ENCODE measurements around the gene CTAG1A. TPM values are rescaled to one million over a fixed set of nuclear protein-coding genes. Genes with fewer than 3 reads are reported as not detected.
"Not testable (repeated sequence)": the region's sequence is repeated elsewhere in the genome, so short reads cannot be mapped to it uniquely, and the experiment has no call there.

CTAG1A gene
- total RNA-seq, result not detected

DNA sequence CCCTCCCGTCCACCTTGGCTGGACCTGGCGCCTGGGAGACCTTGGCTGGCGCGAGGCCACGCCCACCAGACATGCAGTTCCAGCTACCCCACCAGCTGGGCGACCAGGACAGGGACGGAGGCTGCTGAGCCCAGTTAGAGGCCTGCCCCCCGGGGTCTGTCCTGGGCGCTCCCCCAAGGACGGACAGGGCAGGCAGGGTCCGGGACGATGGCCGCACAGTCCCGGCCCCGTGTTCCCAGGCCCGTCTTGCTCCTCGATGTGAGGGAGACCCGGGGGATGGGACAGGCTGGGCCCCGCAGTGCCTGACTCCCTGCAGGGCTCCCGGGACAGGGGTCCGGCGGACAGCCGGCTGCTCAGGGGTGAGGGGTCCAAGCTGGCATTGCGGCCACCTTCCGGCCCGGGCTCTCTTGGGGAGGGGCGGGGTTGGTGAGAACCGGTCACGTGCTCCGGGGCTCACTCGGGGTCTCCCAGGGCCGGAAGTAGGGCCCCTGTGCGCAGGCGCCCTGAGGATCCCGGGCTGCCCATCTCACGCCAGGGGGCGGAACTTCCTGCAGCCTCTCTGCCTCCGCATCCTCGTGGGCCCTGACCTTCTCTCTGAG lies at the start of gene CTAG1A:
CTAG1A (plus strand) TSS at position 549 of the 599 bp plus-strand sequence. CDS start 74 bp downstream, outside the sequence.
- not testable (repeated sequence) for H3K27me3 Mint-ChIP-seq (ENCODE audit: low read depth); H3K36me3 Mint-ChIP-seq (ENCODE audit: insufficient read depth); H3K4me1 Mint-ChIP-seq (ENCODE audit: low read depth); H3K4me3 Mint-ChIP-seq; DNase-seq; ATAC-seq; H3K9me3 Mint-ChIP-seq

DNA sequence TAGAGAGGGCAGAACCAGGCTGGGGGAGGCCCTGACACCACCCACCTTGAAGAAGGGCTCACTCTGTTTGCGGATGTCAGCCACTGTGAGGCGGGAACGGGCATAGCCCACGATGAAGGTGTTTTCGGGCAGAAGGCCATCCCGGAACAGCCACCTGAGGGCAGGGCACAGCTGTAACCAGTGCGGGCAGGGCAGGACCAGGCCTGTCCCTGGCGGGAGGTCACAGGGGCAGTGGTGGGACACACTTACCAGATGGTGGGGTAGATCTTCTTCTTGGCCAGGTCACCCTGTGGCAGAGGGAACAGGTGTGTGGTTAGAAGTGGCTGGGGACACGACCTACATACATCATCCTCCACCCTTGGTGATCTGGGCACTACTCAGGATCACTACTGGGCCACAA lies 49.0 kb upstream of the CTAG1A start:
- ATAC-seq, result no peak
- Mint-ChIP-seq H3K4me1 (ENCODE audit: low read depth) (peaks cover 2% of the 10 kb centered on the region), H3K9me3 (no peaks in the 10 kb centered on the region), H3K4me3 (no peak overlapping the region), H3K27me3 (ENCODE audit: low read depth) (no peaks in the 10 kb centered on the region), H3K36me3 (ENCODE audit: insufficient read depth) (no peaks in the 10 kb centered on the region)
- DNase-seq, result no peak

DNA sequence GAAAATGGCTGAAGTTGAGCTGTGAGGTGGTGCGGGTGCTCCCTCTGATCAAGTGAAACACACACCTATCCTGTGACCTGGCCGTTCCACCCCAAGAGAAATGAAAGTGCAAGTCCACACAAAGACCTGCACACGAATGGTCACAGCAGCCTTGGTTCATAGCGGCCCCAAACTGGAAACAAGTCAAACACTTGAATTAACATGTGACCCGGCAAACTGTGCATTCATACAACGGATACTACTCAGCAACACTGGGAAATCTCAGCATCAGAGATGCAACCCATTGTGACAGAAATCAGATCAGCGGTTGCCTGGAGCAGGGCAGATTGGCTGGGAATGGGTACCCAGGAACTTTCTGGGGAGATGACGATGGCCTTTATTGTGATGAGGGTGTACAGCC lies 45.9 kb upstream of the CTAG1A start:
- no peak overlapping the region for H3K4me3 Mint-ChIP-seq
- H3K9me3 Mint-ChIP-seq, result no peaks in the 10 kb centered on the region
- no peaks in the 10 kb centered on the region for H3K27me3 Mint-ChIP-seq (ENCODE audit: low read depth)
- H3K4me1 Mint-ChIP-seq (ENCODE audit: low read depth), result peaks cover 28% of the 10 kb centered on the region
- no peak for ATAC-seq
- H3K36me3 Mint-ChIP-seq (ENCODE audit: insufficient read depth), result peaks cover 9% of the 10 kb centered on the region
- no peak for DNase-seq

DNA sequence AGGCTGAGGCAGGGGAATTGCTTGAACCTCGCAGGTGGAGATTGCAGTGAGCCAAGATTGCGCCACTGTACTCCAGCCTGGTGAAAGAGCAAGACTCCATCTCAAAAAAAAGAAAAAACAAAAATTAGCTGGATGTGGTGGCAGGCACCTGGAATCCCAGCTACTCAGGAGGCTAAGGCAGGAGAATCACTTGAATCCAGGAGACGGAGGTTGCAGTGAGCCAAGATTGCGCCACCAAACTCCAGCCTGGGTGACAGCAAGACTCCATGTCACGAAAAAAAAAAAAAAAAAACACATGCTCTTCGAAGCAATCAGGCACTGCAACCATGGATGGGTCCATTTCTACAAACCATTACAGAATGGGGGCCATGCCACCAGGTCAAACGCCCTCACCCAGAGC lies 44.6 kb upstream of the CTAG1A start:
- H3K4me3 Mint-ChIP-seq; ATAC-seq; H3K27me3 Mint-ChIP-seq (ENCODE audit: low read depth); H3K9me3 Mint-ChIP-seq; DNase-seq: not testable (repeated sequence)
- peaks cover 10% of the 10 kb centered on the region for H3K36me3 Mint-ChIP-seq (ENCODE audit: insufficient read depth)
- H3K4me1 Mint-ChIP-seq (ENCODE audit: low read depth), result peaks cover 31% of the 10 kb centered on the region

DNA sequence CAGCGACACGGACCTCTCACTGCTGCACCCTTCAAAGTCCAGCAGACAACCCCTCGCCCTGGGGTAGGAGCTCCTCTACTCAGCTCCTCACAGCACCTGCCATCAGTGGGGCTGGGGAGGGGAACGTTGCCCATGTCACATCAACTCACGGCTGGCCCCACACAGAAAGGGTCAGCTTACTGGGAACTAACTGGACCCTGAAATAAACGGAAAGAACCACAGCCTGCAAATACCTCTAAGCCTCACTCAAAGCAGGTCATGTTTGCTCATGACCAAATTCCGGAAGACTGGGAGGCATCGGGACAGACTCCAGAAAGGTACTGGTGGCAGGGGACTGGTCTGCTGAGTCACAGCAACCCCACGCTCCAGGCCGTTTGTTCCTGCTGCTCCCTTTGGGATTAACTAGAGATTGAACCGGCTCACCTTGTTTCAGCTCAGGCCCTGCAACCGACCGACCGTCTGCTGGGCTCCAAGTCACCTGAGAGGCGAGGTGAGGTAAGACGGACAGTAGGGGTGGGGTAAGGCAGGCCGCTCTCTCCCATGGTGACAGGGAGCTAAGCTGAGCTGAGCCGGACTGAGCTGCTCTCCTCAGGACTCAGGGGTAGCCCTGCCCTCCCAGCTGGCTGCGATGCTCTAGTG lies 43.9 kb upstream of the CTAG1A start:
- H3K4me3 Mint-ChIP-seq, result no peak overlapping the region
- ATAC-seq, result no peak
- peaks cover 32% of the 10 kb centered on the region for H3K4me1 Mint-ChIP-seq (ENCODE audit: low read depth)
- no peaks in the 10 kb centered on the region for H3K9me3 Mint-ChIP-seq
- no peaks in the 10 kb centered on the region for H3K27me3 Mint-ChIP-seq (ENCODE audit: low read depth)
- no peak for DNase-seq
- peaks cover 12% of the 10 kb centered on the region for H3K36me3 Mint-ChIP-seq (ENCODE audit: insufficient read depth)

DNA sequence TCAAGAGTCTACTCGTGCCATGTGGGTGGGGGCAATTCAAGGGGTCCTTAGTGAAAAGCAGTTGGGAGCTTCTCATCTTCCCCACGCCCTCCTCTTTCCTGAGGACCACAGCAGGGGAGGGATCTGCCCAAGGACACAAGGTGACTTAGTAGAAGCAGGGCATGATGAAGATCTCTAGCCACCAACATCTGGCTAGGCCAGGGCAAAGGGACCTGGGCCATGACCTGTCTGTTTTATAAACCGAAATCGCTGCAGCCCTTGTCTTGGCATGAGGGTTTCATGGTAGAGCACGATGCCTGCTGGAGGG lies 43.4 kb upstream of the CTAG1A start:
- Mint-ChIP-seq H3K27me3 (ENCODE audit: low read depth) (no peaks in the 10 kb centered on the region), H3K36me3 (ENCODE audit: insufficient read depth) (peaks cover 13% of the 10 kb centered on the region), H3K4me3 (peak overlapping the region; percentile 84), H3K4me1 (ENCODE audit: low read depth) (peaks cover 36% of the 10 kb centered on the region), H3K9me3 (no peaks in the 10 kb centered on the region)
- DNase-seq (no peak), ATAC-seq (no peak)

DNA sequence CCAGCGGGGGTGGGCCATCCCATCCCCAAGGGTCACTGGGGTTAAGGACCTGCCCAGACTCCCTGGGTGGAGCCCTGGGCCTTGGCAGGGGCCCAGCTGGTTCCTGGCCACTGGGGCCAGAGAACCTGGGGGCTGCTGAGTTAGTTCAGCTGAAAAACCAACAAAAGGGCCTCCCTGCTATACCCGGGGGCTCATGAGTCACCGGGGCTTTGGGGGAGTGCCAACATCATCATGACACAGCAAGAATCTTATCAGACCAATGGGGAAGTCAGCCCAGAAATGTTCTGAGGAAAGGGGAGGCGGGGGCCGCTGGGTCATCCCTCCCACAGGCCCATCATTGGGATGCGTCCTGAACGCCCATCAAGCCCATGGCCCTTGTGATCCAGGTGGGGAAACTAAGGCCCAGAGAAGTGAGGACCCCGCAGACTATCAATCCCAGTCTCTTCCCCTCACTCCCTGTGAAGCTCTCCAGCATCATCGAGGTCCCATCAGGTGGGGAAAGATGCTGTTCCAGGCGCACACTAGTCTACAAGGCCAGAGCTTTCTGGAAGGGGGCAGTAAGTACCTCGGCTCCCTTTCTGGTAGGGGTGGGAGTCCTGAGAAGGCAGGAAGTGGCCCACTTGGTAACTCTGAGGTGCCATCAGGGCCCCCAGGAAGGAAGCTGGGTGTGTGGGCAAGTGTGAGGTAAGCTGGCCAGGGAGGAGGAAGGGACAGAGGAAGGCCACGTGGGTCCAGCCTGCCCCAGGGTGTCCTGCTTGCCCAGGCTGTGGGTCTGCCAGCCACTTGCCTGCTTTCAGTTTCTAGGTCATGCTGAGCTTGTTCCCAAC lies 42.8 kb upstream of the CTAG1A start:
- DNase-seq (peak; percentile 45), ATAC-seq (peak; percentile 29 to 36)
- Mint-ChIP-seq H3K4me3 (peak overlapping the region; percentile 84), H3K4me1 (ENCODE audit: low read depth) (peaks cover 36% of the 10 kb centered on the region), H3K9me3 (no peaks in the 10 kb centered on the region), H3K27me3 (ENCODE audit: low read depth) (no peaks in the 10 kb centered on the region), H3K36me3 (ENCODE audit: insufficient read depth) (peaks cover 13% of the 10 kb centered on the region)

DNA sequence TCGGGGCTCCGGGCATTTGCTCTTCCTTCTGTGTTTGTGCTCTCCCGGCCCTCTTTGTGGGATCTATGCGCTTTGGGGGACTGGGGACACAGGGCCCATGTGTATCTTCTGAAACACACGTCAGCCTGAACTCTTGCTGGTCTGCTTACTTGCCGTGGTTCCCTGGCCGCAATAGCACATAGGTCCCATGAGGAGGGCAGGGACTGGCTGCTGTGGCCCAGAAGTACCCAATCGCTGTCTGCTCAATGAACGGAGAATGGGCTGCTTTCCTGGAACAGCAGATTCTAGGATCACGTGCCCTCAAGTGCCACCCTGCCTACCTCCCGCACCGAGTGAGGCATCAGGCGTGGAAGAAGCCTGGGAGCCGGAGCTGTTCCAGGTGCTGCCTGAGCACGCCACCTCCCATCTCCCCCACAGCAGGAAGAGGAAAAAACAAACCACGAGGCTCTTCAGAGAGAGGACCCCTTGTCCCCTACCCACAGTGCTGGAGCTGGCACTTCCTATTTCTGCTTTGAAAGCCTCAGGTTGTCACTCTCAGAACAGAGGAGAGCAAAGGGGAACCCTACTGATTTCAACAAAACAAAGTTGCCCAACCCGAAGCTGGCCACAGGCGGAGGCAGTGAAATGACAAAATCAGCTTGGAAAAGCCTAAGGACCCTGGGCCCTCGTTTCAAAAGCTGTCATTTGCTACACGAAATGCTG lies 42.1 kb upstream of the CTAG1A start:
- Mint-ChIP-seq H3K4me1 (ENCODE audit: low read depth) (peaks cover 36% of the 10 kb centered on the region), H3K36me3 (ENCODE audit: insufficient read depth) (peaks cover 14% of the 10 kb centered on the region), H3K4me3 (peak overlapping the region; percentile 84), H3K9me3 (no peaks in the 10 kb centered on the region), H3K27me3 (ENCODE audit: low read depth) (no peaks in the 10 kb centered on the region)
- ATAC-seq (peak in 1 of 2 donors; percentile 2), DNase-seq (no peak)

DNA sequence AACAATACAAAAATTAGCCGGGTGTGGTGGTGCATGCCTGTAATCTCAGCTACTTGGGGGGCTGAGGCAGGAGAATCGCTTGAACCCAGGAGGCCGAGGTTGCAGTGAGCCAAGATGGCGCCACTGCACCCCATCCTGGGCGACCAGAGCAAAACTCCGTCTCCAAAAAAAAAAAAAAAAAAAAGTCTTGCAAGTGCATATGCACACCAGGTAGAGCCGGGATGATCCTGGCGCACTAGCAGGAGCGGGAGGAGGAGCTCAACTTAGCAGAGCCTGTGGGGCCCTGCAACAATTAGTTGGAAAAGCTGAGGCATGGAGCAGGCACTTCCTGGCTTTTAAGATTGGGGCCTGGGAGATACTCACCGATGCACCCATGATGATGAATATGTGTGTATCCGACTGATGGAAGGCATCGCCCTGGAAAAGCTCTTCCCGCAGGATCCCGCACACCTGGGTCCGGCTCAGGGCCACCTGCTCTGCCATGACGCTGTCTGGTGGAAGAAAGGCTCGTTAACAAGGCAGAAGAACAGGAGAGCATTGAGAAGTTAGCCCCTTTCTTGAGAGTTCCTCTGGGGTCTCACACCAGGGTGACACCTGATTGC lies 39.2 kb upstream of the CTAG1A start:
- Mint-ChIP-seq H3K27me3 (ENCODE audit: low read depth) (no peaks in the 10 kb centered on the region), H3K4me1 (ENCODE audit: low read depth) (peaks cover 52% of the 10 kb centered on the region)
- no peak for ATAC-seq

DNA sequence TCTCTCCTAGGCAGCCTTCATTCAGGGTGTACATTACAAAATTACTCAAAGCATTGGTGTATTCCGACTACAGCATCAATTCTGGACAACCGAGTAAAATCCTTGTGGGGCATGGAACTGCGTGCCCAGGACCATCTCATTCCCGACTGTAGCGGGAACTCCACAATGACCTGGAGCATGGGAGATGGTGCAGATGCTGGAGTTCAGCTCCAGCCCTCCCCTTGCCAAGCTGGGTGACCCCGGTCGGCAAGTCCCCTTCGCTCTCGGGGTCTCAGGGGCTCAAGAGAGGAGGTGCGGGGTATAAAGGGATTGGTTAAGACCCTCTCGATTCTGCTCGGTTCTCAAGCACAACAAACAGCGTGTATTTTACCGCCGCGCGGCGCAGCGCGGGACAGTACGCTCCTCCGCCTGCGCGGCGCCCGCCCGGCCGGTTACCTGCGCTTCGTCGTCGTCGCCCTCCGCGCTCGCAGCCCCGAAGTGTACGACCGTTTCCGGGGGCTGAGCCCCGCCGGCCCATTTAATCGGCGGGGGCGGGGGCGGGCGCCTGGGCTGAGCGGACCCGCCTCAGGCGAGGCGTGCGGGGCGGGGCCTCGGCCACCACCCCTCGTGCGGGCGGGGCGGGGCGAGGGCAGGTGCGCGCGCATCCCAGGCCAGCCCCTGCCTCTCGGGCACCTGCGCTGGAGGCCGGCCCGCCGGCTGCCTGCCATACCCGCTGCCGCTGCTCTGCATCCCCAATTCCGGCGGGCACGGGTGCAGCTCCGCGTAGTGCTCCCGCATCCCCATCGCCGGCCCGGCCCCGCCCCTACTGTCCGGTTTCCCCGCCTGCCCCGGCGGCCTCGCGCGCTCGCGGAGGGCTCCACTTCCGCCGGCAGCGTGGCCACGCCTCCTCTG lies 38.3 kb upstream of the CTAG1A start, which contains the start of gene G6PD:
G6PD (minus strand) TSS at position 493 of the 891 bp plus-strand sequence. CDS start 691 bp downstream, outside the sequence.
- H3K4me1 Mint-ChIP-seq (ENCODE audit: low read depth), result peaks cover 50% of the 10 kb centered on the region
- peak within 1 kb of the TSS; percentile 99 for H3K4me3 Mint-ChIP-seq
- ATAC-seq (peak; percentile 69 to 74), DNase-seq (peak; percentile 73)
- H3K36me3 Mint-ChIP-seq (ENCODE audit: insufficient read depth), result peaks cover 23% of the 10 kb centered on the region
- no peaks in the 10 kb centered on the region for H3K9me3 Mint-ChIP-seq
- H3K27me3 Mint-ChIP-seq (ENCODE audit: low read depth), result no peaks in the 10 kb centered on the region

More for the DNA sequence above, 39.2 kb upstream of the CTAG1A start:
- DNase-seq, result no peak
- Mint-ChIP-seq H3K4me3 (peak overlapping the region; percentile 76), H3K9me3 (no peaks in the 10 kb centered on the region), H3K36me3 (ENCODE audit: insufficient read depth) (peaks cover 23% of the 10 kb centered on the region)

DNA sequence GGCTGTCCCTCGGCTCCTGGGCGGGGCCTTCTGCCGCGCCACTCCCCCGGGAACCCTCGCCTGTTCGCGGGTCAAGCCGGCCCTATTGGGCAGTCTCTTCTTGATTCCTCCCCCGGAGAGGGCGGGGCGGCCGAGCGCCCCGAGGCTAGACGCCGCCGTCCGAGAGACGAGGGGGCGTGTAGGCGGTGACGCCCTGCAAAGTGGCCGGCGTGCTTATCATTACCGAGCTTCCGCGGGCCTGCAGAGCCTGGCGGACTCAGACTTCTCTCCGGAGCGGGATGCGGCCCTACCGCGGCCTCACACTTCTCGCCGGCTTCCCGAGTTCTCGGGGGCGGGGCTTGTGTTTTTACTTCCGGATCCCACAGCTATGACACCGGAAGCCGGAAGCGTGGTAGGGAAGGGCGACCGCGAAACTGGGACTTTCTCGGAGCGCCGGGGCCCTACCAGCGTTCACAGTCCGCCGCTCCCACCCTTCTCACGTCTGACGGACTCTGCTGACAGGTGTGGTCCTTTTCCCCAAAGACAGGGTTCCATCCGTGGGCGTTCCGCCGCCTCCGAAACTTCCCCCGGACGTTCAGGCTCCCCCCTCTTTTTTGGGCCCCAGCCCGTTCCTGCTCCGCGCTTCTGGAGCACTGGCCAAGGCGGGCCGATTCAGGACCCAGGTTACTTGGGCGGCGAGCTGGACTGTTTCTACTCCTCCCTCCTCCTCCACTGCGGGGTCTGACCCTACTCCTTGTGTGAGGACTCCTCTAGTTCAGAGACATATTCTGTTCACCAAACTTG lies 37.5 kb upstream of the CTAG1A start, which contains the start of gene IKBKG:
IKBKG (plus strand) TSS at position 376 of the 783 bp plus-strand sequence. CDS start 4,383 bp downstream, outside the sequence.
- Mint-ChIP-seq H3K36me3 (ENCODE audit: insufficient read depth) (peaks cover 18% of the 10 kb centered on the region), H3K4me1 (ENCODE audit: low read depth) (peaks cover 50% of the 10 kb centered on the region), H3K27me3 (ENCODE audit: low read depth) (no peaks in the 10 kb centered on the region), H3K4me3 (peak within 1 kb of the TSS; percentile 99), H3K9me3 (no peaks in the 10 kb centered on the region)
- ATAC-seq (peak; percentile 81 to 85), DNase-seq (peak; percentile 83)

DNA sequence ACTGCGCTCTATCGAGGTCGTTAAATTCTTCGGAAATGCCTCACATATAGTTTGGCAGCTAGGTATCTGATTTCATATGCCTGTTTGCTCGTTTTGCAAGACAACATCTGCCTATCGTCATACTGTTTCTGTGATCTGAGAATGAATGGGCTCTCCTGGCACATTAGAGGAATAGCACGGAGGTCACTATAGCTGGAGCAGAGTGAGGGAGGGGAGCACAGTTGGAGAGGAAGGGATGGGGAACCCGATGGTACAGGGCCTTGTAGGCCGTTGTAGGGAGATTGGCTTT lies 37.0 kb upstream of the CTAG1A start:
- H3K36me3 Mint-ChIP-seq (ENCODE audit: insufficient read depth), result peaks cover 15% of the 10 kb centered on the region
- ATAC-seq, result no peak
- DNase-seq, result no peak
- no peaks in the 10 kb centered on the region for H3K9me3 Mint-ChIP-seq
- H3K4me3 Mint-ChIP-seq, result peak overlapping the region; percentile 99
- H3K27me3 Mint-ChIP-seq (ENCODE audit: low read depth), result no peaks in the 10 kb centered on the region
- peaks cover 45% of the 10 kb centered on the region for H3K4me1 Mint-ChIP-seq (ENCODE audit: low read depth)

DNA sequence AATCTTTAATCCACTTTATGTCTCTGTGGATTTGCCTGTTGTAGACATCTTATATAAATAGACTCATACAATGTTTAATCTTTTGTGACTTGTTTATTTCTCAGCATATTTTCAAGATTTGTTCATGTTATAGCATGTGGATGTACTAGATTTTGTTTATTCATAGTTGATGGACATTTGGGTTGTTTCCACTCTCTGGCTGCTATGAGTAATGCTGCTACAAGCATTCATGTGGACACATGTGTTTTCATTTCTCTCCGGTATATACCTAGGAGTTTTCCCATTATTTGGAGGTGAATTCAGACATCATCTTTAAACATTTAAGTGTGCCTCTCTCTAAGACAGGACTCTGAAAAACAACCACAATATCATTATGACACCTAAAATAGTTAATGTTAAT lies 35.2 kb upstream of the CTAG1A start:
- Mint-ChIP-seq H3K4me3 (peak overlapping the region; percentile 99), H3K27me3 (ENCODE audit: low read depth) (no peaks in the 10 kb centered on the region), H3K36me3 (ENCODE audit: insufficient read depth) (peaks cover 17% of the 10 kb centered on the region), H3K4me1 (ENCODE audit: low read depth) (peaks cover 34% of the 10 kb centered on the region), H3K9me3 (no peaks in the 10 kb centered on the region)
- DNase-seq (no peak), ATAC-seq (no peak)

All from activated T-cell treated with anti-CD3 and anti-CD28 coated beads, Interleukin-2, amount 50 U/mL, for 4 hours (primary cell).